HG03521 (cell line): Measurements from ENCODE around the gene ABHD5.

Experiments
- ATAC-seq: cut with Tn5 transposase; IDR thresholded peaks from one replicate; pipeline ENCODE4 v1.9.1; 2021; ENCODE audit warnings: mild to moderate bottlenecking, moderate library complexity; ENCODE audit not compliant: unreplicated experiment

Gene ABHD5

GRCh38 chr3:43685921-43686320 lies 4.8 kb upstream of the ABHD5 start:
- no peak for ATAC-seq

- no peak for ATAC-seq
Observed at GRCh38 chr3:43686333-43686699, 4.4 kb upstream of the ABHD5 start.

- ATAC-seq, result no peak
Observed at GRCh38 chr3:43686700-43687498, 3.8 kb upstream of the ABHD5 start.

- no peak for ATAC-seq
Observed at GRCh38 chr3:43687499-43687811, 3.3 kb upstream of the ABHD5 start.

GRCh38 chr3:43688245-43688650 lies 2.5 kb upstream of the ABHD5 start:
- ATAC-seq, result no peak

- ATAC-seq, result no peak
Observed at GRCh38 chr3:43689166-43689565, 1.6 kb upstream of the ABHD5 start.

- no peak for ATAC-seq
Observed at GRCh38 chr3:43689766-43690399, 855 bp upstream of the ABHD5 start.

GRCh38 chr3:43691120-43691995 lies 620 bp downstream of the ABHD5 start:
- peak; percentile 31 for ATAC-seq

- ATAC-seq, result no peak
Observed at GRCh38 chr3:43692085-43692855, 1.5 kb downstream of the ABHD5 start.

GRCh38 chr3:43692971-43693370 lies 2.2 kb downstream of the ABHD5 start:
- no peak for ATAC-seq

- ATAC-seq, result no peak
Observed at GRCh38 chr3:43693594-43693993, 2.9 kb downstream of the ABHD5 start.

- no peak for ATAC-seq
Observed at GRCh38 chr3:43695443-43695842, 4.7 kb downstream of the ABHD5 start.

GRCh38 chr3:43695863-43696262 lies 5.1 kb downstream of the ABHD5 start:
- ATAC-seq, result no peak

- no peak for ATAC-seq
Observed at GRCh38 chr3:43696441-43696840, 5.7 kb downstream of the ABHD5 start.

GRCh38 chr3:43696881-43697280 lies 6.1 kb downstream of the ABHD5 start:
- ATAC-seq, result no peak

GRCh38 chr3:43699864-43700263 lies 9.1 kb downstream of the ABHD5 start:
- peak; percentile 75 for ATAC-seq

GRCh38 chr3:43704697-43705096 lies 14.0 kb downstream of the ABHD5 start:
- ATAC-seq, result no peak

GRCh38 chr3:43706342-43706741 lies 15.6 kb downstream of the ABHD5 start:
- no peak for ATAC-seq

GRCh38 chr3:43707266-43707665 lies 16.5 kb downstream of the ABHD5 start:
- ATAC-seq, result no peak

GRCh38 chr3:43707998-43708397 lies 17.3 kb downstream of the ABHD5 start:
- no peak for ATAC-seq

GRCh38 chr3:43709022-43709421 lies 18.3 kb downstream of the ABHD5 start:
- no peak for ATAC-seq
